HG02588 (cell line): ENCODE results near the gene NR3C1.

Experiments used
- ATAC-seq: cut with Tn5 transposase; IDR thresholded peaks from one replicate; pipeline ENCODE4 v1.9.1; 2021; ENCODE audit warnings: mild to moderate bottlenecking, moderate library complexity; ENCODE audit not compliant: unreplicated experiment

NR3C1 gene

DNA sequence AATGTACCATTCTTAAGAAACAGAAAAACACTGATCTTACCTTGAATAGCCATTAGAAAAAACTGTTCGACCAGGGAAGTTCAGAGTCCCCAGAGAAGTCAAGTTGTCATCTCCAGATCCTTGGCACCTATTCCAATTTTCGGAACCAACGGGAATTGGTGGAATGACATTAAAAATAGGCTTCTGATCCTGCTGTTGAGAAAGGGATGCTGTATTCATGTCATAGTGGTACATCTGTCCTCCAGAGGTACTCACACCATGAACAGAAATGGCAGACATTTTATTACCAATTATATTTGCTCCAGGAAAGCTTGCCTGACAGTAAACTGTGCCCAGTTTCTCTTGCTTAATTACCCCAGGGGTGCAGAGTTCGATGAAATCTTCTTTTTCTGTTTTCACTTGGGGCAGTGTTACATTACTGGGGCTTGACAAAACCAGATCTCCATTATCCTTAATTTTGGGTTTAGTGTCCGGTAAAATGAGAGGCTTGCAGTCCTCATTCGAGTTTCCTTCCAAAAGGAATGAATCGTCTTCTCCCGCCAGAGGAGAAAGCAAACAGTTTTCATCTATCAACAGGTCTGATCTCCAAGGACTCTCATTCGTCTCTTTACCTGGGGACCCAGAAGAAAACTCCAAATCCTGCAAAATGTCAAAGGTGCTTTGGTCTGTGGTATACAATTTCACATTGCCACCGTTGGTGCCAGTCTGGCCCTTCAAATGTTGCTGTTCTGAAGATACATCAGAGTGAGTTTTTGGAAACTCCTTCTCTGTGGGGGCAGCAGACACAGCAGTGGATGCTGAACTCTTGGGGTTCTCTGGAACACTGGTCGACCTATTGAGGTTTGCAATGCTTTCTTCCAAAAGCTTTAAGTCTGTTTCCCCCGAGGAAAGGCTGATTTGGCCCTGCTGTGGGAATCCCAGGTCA lies 3.6 kb downstream of the NR3C1 start:
- no peak for ATAC-seq

DNA sequence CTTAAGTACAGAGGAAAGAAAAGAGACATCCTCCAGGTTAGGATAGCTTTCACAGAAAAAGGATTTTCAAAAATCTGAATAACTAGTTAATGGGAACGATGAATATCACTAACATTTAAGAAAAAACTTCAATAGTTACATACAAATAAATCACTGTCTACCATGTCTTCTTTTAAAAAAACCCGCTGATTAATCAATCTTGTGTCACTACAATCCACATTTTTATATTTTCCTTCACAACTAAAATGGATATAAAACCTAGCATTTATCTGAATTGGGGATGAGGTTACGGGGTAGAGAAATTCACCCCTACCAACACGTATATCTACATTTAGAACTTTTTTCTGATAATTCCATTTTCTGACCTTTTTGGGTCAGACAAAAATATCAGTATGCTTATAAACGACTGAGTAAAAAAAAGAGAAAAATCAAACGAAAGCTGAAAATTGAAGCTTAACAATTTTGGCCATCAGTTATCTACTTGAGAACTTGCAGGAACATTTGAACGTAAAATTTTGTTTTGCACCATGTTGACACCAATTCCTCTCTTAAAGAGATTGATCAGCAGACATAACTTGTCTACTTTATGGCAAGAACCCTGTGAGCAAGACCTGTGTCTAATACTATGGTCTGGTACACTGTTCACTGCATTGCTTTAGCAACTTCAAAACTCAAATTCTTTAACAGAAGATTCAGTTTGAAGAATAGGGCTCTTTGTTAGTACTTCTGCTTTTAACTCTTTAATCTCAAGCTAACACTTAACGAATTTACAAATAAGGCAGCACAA lies 4.8 kb downstream of the NR3C1 start:
- no peak for ATAC-seq

DNA sequence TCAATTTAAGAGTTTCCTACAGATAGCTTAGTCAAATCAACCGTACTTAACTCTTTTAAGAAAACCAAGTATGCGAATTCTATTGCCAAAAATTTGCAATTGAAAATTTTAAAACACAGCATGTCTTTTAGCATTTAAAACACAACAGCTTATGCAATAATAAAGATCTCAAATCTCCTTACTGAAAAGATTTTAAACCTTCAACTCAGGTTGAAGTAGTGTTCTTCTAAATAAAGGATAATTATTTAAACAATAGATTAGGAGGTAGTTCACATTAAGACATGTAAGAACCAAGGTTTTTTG lies 5.5 kb downstream of the NR3C1 start:
- ATAC-seq = no peak

DNA sequence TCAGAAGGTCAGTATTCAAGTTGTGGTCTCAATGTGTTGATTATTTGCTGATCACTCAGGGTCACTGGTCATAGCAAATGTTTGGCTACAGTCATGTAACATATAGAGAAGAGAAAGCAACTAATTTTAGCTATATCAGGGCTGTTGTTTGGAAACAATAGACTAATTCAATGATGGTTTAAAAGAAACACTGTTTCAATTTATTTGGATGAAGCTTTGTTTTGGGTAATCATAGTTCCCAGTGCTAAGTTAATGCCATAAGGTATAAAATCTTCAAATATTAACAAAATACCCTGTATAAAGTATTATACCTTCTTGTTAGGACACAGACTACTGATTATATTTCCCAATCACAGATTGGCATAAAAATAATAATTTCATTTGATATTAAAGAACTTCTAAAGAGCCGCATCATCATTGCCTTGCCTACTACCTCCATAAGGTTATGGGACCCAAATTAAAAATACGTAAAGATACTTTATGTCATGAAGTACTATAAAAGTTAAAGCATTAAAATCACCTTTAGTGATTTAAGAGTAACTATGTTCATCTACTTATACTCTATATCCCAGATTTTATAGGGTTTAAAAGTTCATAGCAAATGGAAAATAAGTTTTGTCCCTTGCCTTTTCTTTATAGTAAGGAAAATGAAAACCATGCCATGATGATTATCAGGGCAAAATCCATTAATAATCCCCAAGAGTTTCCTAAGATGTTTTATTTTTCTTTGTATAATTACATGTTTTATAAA lies 6.0 kb downstream of the NR3C1 start:
- ATAC-seq = no peak

DNA sequence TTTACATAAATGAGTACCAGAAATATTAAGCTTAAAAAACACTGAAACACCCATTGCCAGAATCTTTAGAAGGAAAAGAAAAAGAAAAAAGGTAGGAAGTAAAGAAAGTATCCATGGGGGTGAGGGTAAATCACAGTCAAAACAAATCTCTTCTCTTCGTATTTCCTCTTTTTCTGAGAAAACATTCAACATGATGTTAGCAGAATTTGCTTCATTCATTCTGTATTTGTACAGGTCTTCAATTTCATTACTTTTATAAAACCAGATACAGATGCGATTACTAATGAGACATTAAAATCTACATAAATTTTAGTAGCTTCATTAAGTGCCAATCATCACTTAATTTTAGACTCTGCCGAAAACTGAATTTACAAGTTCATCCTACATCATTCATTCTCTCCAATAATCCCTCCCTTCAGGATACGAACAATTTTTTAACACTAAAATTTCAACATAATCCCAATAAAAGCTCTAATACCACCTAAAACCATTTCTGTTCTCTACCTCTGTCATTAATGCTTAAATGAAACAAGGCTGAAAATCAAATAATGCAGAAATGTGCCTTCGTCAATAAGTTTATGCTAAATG lies 7.0 kb downstream of the NR3C1 start:
- no peak for ATAC-seq

DNA sequence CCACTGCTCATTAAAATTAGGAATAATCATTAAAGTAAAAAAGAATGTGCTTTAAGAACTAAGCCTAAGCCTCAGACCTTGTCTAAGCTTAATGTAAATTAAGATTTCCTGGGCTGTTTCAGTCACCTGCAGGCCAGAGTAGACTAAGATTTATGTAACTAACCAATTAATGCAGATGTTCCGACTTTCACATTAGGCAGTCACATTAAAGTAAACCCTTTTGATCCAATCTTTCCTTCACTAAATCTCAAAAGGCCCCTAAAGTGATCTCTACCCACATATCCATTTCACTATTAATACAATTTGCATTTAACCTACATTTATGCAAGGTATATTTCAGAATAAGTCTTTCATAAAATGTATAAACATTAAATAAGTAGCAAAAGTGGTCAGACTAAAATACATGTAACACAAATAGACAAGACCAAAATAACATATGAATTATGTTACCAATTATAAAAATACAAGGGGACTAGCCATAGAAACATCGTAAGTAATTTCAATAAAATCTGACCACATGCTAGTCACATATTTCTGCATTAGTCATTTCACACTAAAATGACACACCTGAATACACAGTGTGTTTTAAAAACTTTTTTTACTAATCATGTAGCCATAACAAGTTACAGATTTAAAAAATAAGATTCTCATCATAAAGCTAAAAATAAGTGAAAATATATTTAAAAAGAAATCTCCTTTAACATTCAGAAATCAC lies 7.7 kb downstream of the NR3C1 start:
- no peak for ATAC-seq

DNA sequence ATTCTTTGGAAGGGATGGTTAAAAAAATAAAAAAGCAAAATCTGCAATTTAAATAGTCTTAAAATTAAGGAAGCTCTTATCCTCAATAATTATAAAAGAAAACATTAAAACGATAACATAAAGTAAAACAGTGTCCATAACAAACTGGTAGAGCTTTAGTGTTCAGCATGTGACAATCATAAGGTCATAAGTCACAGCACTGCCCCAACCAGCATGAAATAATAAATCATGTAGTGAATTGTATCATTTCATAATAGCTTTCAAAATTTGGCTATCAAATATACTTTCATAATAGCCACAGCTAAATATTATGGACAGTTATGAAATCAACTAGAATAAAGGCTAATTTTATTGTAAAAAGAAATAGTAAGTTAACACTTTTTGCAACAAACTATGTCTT lies 10.0 kb downstream of the NR3C1 start:
- ATAC-seq = no peak

DNA sequence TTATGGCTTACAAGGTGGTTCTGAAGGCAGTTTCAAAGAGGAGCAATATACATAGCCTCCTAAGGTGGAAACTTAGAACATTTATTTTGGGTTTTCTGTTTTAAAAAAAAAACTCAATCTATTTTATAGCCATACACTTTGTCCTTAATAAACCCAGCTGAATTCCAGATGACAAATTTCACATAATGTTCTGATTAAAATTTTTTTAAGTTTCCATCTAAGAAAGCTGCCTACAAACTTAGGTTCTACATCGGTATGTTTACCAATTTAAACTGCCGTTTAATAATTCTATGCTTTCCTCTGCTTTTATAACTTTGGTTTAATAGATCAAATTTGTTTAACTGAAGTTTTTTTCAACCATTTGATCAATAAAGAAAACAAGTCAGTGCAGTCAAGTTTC lies 12.5 kb downstream of the NR3C1 start:
- no peak for ATAC-seq

DNA sequence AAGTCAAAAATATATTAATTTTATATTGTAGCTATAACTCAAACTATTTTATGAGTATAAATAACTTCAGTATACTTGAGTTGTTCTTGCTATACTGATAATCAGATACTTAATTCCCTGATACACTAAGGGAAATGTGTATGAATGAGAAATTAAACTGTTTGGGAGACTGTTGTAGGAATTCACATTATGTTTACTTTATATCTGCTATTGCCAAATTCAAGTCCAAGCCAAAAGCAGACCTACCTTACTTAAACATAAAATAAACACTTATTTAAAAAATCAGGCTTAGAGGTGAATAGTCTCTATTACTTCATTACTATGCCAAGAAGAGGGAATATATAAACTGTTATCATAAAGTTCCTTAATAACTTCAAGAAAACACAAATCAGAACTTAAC lies 13.2 kb downstream of the NR3C1 start:
- no peak for ATAC-seq

DNA sequence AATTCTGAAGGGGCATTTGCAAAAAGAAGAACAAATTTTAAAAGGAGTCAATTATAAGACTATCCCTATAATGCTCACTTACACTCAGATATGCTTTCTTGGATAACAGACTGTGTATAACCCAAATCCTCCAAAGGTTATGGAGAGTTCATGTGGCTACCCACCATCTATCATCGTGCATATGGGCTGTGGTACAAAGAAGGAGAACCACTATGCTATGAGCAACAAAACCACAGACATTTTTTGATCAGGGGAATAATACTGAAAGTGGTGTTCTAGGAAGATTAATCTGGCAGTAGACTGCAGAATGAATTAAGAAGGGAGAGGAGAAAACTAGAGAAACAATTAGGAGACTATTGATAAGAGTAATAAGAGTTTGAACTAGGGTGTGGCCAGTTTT lies 16.8 kb downstream of the NR3C1 start:
- no peak for ATAC-seq

DNA sequence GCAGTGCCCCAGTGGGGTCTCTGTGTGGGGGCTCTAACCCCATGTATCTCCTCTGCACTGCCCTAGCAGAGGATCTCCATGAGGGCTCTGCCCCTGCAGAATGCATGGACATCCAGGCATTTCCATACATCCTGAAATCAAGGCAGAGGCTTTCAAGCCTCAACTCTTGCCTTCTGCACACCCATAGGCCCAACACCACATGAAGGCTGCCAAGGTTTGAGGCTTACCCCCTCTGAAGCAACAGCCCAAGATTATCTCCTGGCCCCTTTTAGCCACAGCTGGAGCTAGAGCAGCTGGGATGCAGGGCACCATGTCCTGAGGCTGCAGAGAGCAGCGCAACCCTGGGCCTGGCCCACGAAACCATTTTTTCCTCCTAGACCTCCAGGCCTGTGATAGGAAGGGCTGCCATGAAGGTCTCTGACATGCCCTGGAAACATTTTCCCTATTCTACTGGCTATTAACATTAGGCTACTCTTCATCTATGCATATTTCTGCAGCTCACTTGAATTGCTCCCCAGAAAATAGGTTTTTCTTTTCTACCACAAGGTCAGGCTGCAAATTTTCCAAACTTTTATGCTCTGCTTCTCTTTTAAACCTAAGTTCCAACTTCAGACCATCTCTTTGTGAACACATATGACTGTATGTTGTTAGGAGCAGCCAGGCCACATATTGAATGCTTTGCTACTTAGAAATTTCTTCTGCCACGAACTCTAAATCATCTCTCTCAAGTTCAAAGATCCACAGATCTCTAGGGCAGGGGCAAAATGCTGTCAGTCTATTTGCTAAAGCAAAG lies 18.4 kb downstream of the NR3C1 start:
- no peak for ATAC-seq

DNA sequence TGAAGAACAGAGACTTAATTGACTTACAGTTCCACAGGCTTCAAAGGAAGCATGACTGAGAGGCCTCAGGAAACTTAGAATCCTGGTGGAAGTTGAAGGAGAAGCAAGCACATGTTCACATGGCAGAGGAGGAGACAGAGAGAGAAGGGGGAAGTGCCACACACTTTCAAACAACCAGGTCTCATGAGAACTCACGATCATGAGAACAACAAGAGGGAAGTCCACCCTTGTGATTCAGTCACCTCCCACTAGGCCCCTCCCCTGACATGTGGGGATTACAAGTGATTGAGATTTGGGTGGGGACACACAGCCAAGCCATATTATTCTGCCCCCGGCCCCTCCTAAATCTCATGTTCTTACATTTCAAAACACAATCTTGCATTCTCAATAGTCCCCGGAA lies 19.5 kb downstream of the NR3C1 start:
- no peak for ATAC-seq

DNA sequence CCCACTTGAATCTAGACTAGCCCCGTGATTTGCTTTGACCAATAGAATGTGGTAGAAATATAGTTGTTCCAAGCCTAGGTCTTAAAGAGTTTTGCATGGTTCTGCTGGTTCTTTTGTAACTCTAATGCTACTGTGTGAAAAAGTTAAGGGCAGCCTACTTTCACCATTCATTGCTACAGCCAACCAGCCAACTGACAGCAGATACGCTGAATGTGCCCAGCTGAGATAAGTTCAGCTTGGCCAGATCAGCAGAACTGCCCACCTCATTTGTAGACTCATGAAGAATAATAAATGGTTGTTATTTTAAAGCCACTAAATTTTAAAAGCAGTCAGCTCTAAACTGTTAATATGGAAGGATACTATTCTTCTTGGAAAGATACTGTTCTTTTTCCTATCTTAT lies 23.9 kb downstream of the NR3C1 start:
- ATAC-seq = no peak

DNA sequence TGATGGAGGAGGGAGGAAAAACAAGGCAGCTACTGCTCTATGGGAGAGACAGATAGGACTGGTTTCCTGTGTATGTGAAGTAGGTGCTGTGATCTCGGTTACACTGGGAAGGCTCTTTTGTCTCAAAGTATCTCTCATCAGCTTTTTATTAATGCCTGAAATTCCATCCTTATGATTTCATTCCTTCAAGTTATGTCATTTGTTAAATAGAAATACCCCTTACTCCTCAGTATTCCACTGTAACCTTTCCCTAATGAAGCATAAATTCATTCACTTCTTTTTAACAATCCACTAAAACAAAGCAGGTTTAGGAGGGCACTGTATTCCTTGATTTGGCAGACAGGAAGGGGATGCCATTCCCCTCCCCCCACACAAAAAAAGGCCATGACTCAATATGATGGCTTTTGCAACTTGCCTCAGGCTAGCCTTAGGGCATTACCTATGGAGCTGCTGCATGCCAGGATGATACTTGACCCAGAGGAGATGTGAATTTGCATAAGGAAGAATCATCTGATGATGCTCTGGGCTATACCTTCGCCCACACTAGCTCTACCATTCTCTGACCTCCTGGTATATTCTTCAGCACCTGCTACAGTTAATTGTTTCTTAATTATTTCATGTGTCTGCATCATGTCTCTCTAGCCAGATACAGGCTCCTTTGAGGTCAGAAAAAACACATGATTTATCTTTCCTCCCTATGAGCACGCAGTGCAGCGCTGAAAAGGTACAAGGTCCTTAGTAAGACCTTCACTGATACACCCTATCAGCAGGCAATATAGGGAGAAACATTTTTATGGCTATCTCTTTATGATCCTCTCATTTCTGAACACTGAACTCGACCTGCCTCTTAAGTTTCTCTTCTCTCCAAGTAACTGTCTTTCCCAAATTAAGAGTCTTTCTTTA lies 26.3 kb downstream of the NR3C1 start:
- no peak for ATAC-seq

DNA sequence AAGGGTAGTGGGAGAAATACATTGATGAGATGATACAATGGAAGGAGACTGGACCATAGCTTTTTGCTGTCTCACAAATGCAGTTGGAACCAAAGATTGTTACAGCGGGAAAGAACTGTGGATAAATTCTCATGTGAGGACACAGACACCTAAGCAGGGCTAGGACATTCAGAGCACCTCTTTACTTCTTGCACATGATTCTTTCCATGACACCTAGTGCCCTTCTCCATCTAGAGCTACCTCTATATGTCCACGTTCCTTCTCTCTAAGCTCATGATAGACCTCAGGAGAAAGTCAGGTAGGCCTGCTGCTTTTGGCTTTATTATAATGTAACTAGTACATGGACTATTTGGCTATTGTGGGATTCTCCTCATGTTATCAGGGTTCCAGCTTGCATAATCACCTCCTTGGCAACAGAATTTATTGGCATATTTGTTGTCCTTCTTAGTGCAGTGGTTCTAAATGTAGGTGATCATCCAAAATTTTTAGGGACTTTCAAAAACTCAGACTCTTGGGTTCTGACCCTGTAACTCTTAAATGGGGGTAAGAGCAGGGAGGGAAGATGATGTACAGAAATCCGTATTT lies 27.2 kb downstream of the NR3C1 start:
- ATAC-seq = no peak

DNA sequence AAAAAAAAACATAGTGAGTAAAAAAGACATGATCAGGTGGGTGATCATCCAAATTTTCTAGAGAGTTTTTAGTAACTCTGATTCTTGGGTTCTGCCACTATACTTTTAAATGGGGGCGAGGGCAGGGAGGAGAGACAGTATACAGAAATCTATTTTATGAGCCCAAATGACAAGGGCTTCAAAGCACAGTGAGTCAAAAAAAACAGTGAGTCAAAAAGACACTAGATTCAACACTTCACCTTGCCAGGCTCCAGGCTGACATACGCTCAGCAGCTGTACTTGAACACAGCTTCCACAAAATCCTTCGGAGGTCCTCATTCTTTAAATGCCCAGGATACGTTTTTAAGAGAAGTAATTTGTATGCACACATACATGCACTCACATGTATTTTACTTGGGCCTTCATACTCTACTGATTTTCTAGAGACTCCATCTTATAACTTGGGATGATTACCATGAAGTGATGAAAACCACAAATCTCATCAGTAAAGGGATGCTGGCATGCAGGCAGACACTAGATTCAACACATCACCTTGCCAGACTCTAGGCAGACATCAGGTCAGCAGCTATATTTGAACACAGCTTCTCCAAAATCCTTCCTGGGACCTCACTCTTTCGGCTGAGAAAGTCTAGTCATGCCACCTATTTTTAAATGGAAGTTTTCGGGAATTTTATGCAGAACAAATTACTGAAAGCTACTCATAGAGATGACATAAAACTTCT lies 28.8 kb downstream of the NR3C1 start:
- ATAC-seq = no peak

DNA sequence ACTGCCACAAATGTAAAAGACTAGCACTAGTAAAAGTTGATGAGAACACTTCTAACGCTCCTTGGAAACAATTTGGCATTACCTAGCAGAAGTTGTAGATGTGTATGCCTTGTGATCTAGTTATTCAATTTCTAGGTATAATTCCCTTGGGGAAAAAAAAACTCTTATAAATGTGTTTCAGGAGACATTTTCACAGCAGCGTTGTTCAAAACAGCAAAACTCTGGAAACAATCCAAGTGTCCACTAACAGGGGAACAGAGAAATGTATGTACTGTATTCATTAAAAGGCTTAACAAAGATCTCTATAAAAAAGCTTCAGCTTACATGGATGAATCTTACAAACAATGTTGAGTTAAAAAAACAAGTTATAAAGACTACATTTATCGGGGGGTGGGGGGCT lies 30.4 kb downstream of the NR3C1 start:
- ATAC-seq = no peak
